Upper lobe of right lung (tissue), 1 donor: ENCODE results near the gene NDC1. TPM values are rescaled to one million over a fixed set of nuclear protein-coding genes. Genes with fewer than 3 reads are reported as not detected.

Experiments
- ATAC-seq: fragments of 200-7000 bp; cut with Tn5 transposase; one replicate; pipeline ENCODE4 v1.9.1; 2020; ENCODE audit warnings: mild to moderate bottlenecking, moderate library complexity
- DNase-seq: peaks from one replicate; pipeline ENCODE4 v3.0.0-alpha.2; 2020
- H3K27ac ChIP-seq: fragments of 200-600 bp; one replicate; pipeline ENCODE4 v1.8.0; 2022
- H3K27me3 ChIP-seq: fragments of 200-600 bp; one replicate; pipeline ENCODE4 v1.8.0; 2022; ENCODE audit warnings: mild to moderate bottlenecking
- H3K36me3 ChIP-seq: fragments of 200-600 bp; one replicate; pipeline ENCODE4 v1.8.0; 2022
- H3K4me1 ChIP-seq: fragments of 200-600 bp; one replicate; pipeline ENCODE4 v1.8.0; 2022
- H3K4me3 ChIP-seq: fragments of 200-600 bp; one replicate; pipeline ENCODE4 v1.8.0; 2022; ENCODE audit warnings: mild to moderate bottlenecking
- H3K9me3 ChIP-seq: fragments of 200-600 bp; one replicate; pipeline ENCODE4 v1.8.0; 2022
- CTCF ChIP-seq: fragments of 200-600 bp; IDR thresholded peaks from one replicate; pipeline ENCODE4 v1.8.0; 2022; ENCODE audit warnings: antibody characterized with exemption
- intact Hi-C: fragments of 100-400 bp; cut with DNase I; formaldehyde crosslinking; loops from one replicate; pipeline ENCODE4 v1.11.0; 2022
- total RNA-seq: library from RNA; stranded (reverse); fragmentation: NEBNext Ultra II Directional; extraction: Animal tissue kit (Norgen Biotek cat#: 25700); gene quantifications from one replicate; pipeline ENCODE4 v1.2.1, GENCODE V29; 2021
- donor health status: DM: no; HTN: yes; CAD: no; lungs with severe emphysema.

The NDC1 gene
- total RNA-seq, 1 donor from 2014 or later, result 7.7 TPM

DNA sequence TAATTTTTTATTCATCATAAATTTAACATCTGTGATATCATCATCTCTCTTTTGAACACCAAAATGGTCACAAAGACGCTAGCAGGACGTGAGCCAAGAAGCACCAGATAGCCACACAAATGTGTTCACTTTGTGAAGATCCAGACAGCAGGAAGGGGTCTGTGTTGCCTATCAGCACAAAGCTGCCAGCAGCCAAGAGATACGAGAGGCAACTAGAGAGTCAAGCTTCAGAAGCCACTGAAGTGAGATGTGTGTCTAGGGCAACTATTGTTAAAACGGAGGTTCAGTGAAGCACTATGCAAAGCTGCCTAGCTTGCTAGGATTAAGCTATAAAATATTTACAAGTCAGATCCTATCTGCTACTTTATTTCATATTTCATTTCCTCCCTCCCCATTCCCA lies 45.3 kb downstream of the NDC1 start:
- H3K36me3 ChIP-seq, result peaks cover 13% of the 10 kb centered on the region
- no peak for TF ChIP-seq CTCF
- H3K9me3 ChIP-seq, result no peaks in the 10 kb centered on the region
- intact Hi-C loops, result no loop called here
- DNase-seq (no peak), ATAC-seq (no peak)
- H3K27me3 ChIP-seq, result no peaks in the 10 kb centered on the region
- no peaks in the 10 kb centered on the region for H3K4me1 ChIP-seq
- no peak overlapping the region for H3K4me3 ChIP-seq
- no peak overlapping the region for H3K27ac ChIP-seq

DNA sequence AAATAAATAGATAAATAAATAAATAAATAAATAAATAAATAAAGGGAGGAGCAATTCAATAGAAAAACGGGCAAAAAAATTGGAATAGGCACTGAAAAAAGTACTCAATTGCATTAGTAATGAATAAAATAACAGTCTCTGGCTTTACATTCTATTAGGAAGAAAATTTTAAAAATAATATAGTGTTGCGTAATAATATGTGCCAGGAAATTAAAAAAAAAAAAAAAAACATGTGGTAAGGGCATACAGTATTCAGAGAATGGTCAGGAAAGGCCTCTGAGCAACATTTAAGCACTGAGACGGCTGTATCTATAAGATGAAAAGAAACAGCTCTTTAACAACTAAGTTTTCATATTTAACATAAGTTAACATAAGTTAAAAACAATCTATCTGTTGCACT lies 50.4 kb downstream of the NDC1 start:
- no peak overlapping the region for H3K27ac ChIP-seq
- no peak overlapping the region for H3K4me3 ChIP-seq
- intact Hi-C loops, result no loop called here
- no peaks in the 10 kb centered on the region for H3K9me3 ChIP-seq
- ATAC-seq, result no peak
- no peak for DNase-seq
- no peaks in the 10 kb centered on the region for H3K27me3 ChIP-seq
- H3K4me1 ChIP-seq, result no peaks in the 10 kb centered on the region
- peaks cover 23% of the 10 kb centered on the region for H3K36me3 ChIP-seq
- no peak for TF ChIP-seq CTCF

DNA sequence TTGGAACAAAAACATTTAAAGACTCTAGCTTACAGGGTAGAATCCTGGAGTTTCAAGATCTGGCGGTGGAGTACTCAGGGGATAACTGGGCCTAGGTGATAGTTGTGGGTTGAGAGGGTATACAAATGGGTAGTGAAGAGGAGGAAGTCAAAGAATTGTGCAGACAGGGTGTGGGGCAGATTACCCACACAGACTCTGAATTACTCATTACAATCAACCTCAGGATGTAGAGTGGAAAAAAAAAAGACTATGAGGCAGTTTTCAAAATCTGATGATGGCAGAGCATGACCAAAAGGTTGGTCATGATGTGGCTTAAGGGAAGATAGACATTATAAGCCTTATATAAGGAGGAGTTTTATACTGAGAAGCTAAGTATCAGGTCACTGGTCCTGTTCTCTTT lies 55.0 kb downstream of the NDC1 start:
- Histone ChIP-seq H3K9me3 (no peaks in the 10 kb centered on the region), H3K27me3 (no peaks in the 10 kb centered on the region), H3K4me1 (no peaks in the 10 kb centered on the region), H3K36me3 (peaks cover 15% of the 10 kb centered on the region), H3K4me3 (no peak overlapping the region), H3K27ac (no peak overlapping the region)
- no peak for TF ChIP-seq CTCF
- intact Hi-C loops, result no loop called here
- DNase-seq (no peak), ATAC-seq (no peak)

DNA sequence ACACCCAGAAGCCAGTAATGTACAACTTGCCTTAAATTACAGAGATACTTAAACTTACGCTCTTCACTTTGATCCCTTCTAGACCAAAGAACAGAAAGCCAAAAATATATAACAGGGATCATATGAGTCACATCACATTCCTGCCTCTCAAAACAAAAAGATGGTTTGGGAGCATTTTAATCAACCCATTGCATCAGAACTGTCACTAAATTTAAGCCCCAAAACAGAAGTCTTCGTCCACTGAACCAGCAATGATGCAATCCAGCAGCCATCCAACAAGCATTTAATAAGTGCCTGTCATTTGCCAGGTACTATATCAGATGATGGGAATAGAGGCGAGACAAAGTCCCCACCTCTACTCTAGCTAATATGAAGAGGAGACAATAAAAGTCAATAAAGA lies 56.4 kb downstream of the NDC1 start:
- intact Hi-C loops, result no loop called here
- no peak for DNase-seq
- Histone ChIP-seq H3K4me1 (no peaks in the 10 kb centered on the region), H3K4me3 (no peak overlapping the region), H3K27ac (no peak overlapping the region), H3K9me3 (no peaks in the 10 kb centered on the region), H3K27me3 (no peaks in the 10 kb centered on the region), H3K36me3 (peaks cover 10% of the 10 kb centered on the region)
- no peak for ATAC-seq
- no peak for TF ChIP-seq CTCF

DNA sequence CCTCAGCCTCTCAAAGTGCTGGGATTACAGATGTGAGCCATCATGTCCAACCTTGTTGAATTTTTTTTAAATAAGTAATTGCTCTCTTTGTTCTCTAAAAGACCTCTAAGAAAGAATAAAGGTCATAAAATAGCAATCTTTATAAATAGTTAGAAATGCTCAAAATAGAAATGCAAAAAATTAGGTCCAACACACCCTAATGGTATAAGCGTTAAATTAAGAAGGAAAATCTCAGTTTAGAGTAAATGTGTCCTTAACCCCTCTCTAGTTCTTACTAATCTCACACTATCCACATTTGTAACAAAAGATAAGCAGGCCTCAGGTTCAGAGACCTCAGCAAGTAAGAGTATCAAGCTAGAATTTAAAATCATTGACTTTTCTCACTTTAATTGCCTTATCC lies 60.8 kb downstream of the NDC1 start:
- Histone ChIP-seq H3K4me3 (no peak overlapping the region), H3K9me3 (no peaks in the 10 kb centered on the region), H3K4me1 (no peaks in the 10 kb centered on the region), H3K27ac (no peak overlapping the region), H3K27me3 (no peaks in the 10 kb centered on the region), H3K36me3 (peaks cover 2% of the 10 kb centered on the region)
- intact Hi-C loops, result no loop called here
- ATAC-seq (no peak), DNase-seq (no peak)
- no peak for TF ChIP-seq CTCF

DNA sequence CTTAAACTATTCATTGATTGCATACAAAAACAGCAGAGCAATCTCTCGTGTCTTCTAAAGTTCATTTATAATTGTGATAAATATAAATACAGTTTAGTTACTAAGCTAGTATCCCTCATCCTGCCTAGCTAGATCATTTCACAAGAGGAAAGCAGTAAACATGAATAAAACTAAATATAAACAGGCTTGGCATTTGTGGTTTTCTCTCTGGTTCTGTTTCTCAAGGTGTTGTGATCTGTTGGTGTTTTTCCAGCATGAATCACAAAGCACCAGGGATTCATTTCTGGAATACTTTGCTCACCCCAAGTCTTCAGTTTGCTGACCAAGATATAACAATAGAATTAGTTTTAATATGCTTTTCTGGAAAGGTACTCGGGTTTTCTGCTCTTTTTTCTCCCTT lies 66.4 kb downstream of the NDC1 start:
- Histone ChIP-seq H3K4me3 (no peak overlapping the region), H3K9me3 (no peaks in the 10 kb centered on the region), H3K4me1 (no peaks in the 10 kb centered on the region), H3K27me3 (no peaks in the 10 kb centered on the region), H3K36me3 (peaks cover 21% of the 10 kb centered on the region), H3K27ac (no peak overlapping the region)
- intact Hi-C loops, result no loop called here
- DNase-seq (no peak), ATAC-seq (no peak)
- no peak for TF ChIP-seq CTCF
